K562 (cell line): ENCODE measurements around the gene USB1. TPM values are rescaled to one million over a fixed set of nuclear protein-coding genes. Genes with fewer than 3 reads are reported as not detected.
A peak's percentile ranks its signal among the peaks of the same experiment; 100 is the strongest.

ENCODE experiments used
- ATAC-seq: fragments of 200-7000 bp; cut with Tn5 transposase; 3 replicates; pipeline ENCODE4 v1.9.1; 2020; ENCODE audit warnings: moderate library complexity
- BruUV-seq: library from RNA; stranded (reverse); fragments of 400-500 nt; replicated peaks from 2 replicates; lab custom pipeline; 2021; lab: Mats Ljungman, UMichigan
- CTCF ChIA-PET: fragments of 300-600 bp; formaldehyde crosslinking; extraction: SDS; loops from one replicate; lab custom pipeline; 2021; ENCODE audit warnings: low intra/inter-chr PET ratio; lab: Yijun Ruan, JAX
- POLR2A ChIA-PET: fragments of 300-600, 350-650 bp; sonication (Branson Sonifier 250); formaldehyde crosslinking; extraction: SDS; loops from one replicate; lab custom pipeline; 2021; ENCODE audit warnings: antibody characterized with exemption, inconsistent platforms; lab: Yijun Ruan, JAX
- DNase-seq, 4 experiments: peaks; one replicate each; pipeline versions ENCODE4 v3.0.0 to v3.0.0-alpha.2; 2011 to 2018; ENCODE audit warnings: low spot score in 3 of 4, mixed read lengths in 3 of 4; ENCODE audit errors: extremely low read depth in 1 of 4
- FAIRE-seq: peaks from 2 replicates; lab custom pipeline; 2011; peaks lifted over from hg19 to GRCh38; lab: Jason Lieb, UNC
- H2AFZ ChIP-seq: 2 replicates; pipeline ENCODE4 v1.6.0; 2011; ENCODE audit warnings: low read depth, low read length, control low read depth, inconsistent platforms
- H3K27ac ChIP-seq: fragments of 200-600 bp; 3 replicates; pipeline ENCODE4 v1.8.0; 2011; ENCODE audit warnings: low read depth, mild to moderate bottlenecking, control low read depth, inconsistent platforms, low read length, moderate library complexity, mixed read lengths; ENCODE audit errors: extremely low read depth
- H3K27me3 ChIP-seq, 2 experiments: fragments of 300-600 bp in 1 of 2; 2 replicates in 1 of 2; 3 replicates in 1 of 2; pipeline versions ENCODE4 v1.6.0 to v1.8.0; 2011; ENCODE audit warnings: inconsistent platforms in 2 of 2, low read length in 2 of 2, mild to moderate bottlenecking in 1 of 2, mixed read lengths in 1 of 2, moderate library complexity in 1 of 2; ENCODE audit not compliant: control insufficient read depth in 2 of 2, insufficient read depth in 2 of 2
- H3K36me3 ChIP-seq: fragments of 300-600 bp; 3 replicates; pipeline ENCODE4 v1.8.0; 2011; ENCODE audit warnings: mild to moderate bottlenecking, low read length, inconsistent platforms; ENCODE audit not compliant: control insufficient read depth, insufficient read depth
- H3K4me1 ChIP-seq, 2 experiments: fragments of 200-600 bp in 1 of 2; replicated peaks in 1 of 2; 2 replicates in 1 of 2; 3 replicates in 1 of 2; pipeline versions ENCODE4 v1.5.1 to v1.8.0; 2011; ENCODE audit warnings: inconsistent platforms in 2 of 2, low read length in 2 of 2, mild to moderate bottlenecking in 1 of 2, mixed read lengths in 1 of 2, moderate library complexity in 1 of 2; ENCODE audit not compliant: control insufficient read depth in 2 of 2, insufficient read depth in 2 of 2
- H3K4me2 ChIP-seq: 2 replicates; pipeline ENCODE4 v1.6.1; 2011; ENCODE audit warnings: low read length, control low read depth, inconsistent platforms, mixed read lengths; ENCODE audit not compliant: insufficient read depth
- H3K4me3 ChIP-seq: fragments of 200-600 bp; sonication (generic), shearing (Covaris generic); 2 replicates; pipeline ENCODE4 v1.5.1; 2016; ENCODE audit warnings: control low read depth, inconsistent platforms
- H3K79me2 ChIP-seq: fragments of 200-600 bp; 3 replicates; pipeline ENCODE4 v1.8.0; 2011; ENCODE audit warnings: low read length, inconsistent platforms; ENCODE audit not compliant: control insufficient read depth, insufficient read depth
- H3K9ac ChIP-seq, 2 experiments: 2 replicates each; pipeline versions ENCODE4 v1.6.0 to v1.6.1; 2011; ENCODE audit warnings: low read depth in 2 of 2, low read length in 2 of 2, control low read depth in 1 of 2, inconsistent platforms in 1 of 2, mild to moderate bottlenecking in 1 of 2, mixed read lengths in 1 of 2; ENCODE audit not compliant: insufficient read depth in 1 of 2
- H3K9me1 ChIP-seq: one replicate; pipeline ENCODE4 v1.6.0; 2011; ENCODE audit warnings: inconsistent platforms, mild to moderate bottlenecking, low read length, moderate library complexity; ENCODE audit not compliant: control insufficient read depth, insufficient read depth
- H3K9me3 ChIP-seq: replicated peaks from 2 replicates; pipeline ENCODE4 v1.5.1; 2011; ENCODE audit warnings: low read depth, low read length, inconsistent platforms; ENCODE audit not compliant: control insufficient read depth, insufficient read depth
- H4K20me1 ChIP-seq: replicated peaks from 2 replicates; pipeline ENCODE4 v1.6.1; 2011; ENCODE audit warnings: low read length, inconsistent platforms, mixed read lengths; ENCODE audit not compliant: control insufficient read depth, insufficient read depth
- CBFA2T2 ChIP-seq: fragments of 450-650 bp; conservative IDR thresholded peaks from 2 replicates; pipeline ENCODE4 v1.6.1; 2017; ENCODE audit warnings: mild to moderate bottlenecking
- CBFA2T3 ChIP-seq: fragments of 450-650 bp; IDR thresholded peaks from 2 replicates; pipeline ENCODE4 v1.6.1; 2017
- CBX3 ChIP-seq, 2 experiments: IDR thresholded peaks; 1 replicate in 1 of 2; 2 replicates in 1 of 2; pipeline ENCODE4 v1.6.1; 2012; ENCODE audit warnings: inconsistent platforms in 2 of 2, low read length in 2 of 2, borderline replicate concordance in 1 of 2, control low read depth in 1 of 2
- CCAR2 ChIP-seq: fragments of 200-400 bp; formaldehyde crosslinking; IDR thresholded peaks from 2 replicates; pipeline ENCODE4 v1.6.1; 2017; ENCODE audit warnings: mild to moderate bottlenecking, low read depth, low read length
- EP400 ChIP-seq: fragments of 450-650 bp; IDR thresholded peaks from 2 replicates; pipeline ENCODE4 v1.6.1; 2017; ENCODE audit warnings: antibody characterized with exemption, mild to moderate bottlenecking, moderate library complexity
- GATAD2B ChIP-seq: fragments of 450-650 bp; IDR thresholded peaks from 2 replicates; pipeline ENCODE4 v1.6.1; 2017; ENCODE audit warnings: mild to moderate bottlenecking, borderline replicate concordance
- MEIS2 ChIP-seq: fragments of 450-650 bp; IDR thresholded peaks from 2 replicates; pipeline ENCODE4 v1.6.1; 2014; ENCODE audit warnings: mild to moderate bottlenecking; ENCODE audit not compliant: partially characterized antibody
- RCOR1 ChIP-seq, 2 experiments: IDR thresholded peaks; 2 replicates each; pipeline ENCODE4 v1.6.1; 2012; ENCODE audit warnings: low read depth in 2 of 2, low read length in 2 of 2, borderline replicate concordance in 1 of 2, improper control_type of control experiment in 1 of 2
- SMARCA4 ChIP-seq: fragments of 450-650 bp; IDR thresholded peaks from 2 replicates; pipeline ENCODE4 v1.6.1; 2016
- SMARCA5 ChIP-seq: fragments of 450-650 bp; IDR thresholded peaks from 2 replicates; pipeline ENCODE4 v1.6.1; 2016
- ZBTB7A ChIP-seq: IDR thresholded peaks from 2 replicates; pipeline ENCODE4 v1.6.1; 2011; ENCODE audit warnings: low read depth, mild to moderate bottlenecking, low read length, moderate library complexity, borderline replicate concordance; ENCODE audit not compliant: control insufficient read depth
- ZNF24 ChIP-seq: fragments of 450-650 bp; IDR thresholded peaks from 2 replicates; pipeline ENCODE4 v1.6.1; 2016
- WGBS: fragments of 100-300 bp; shearing (Covaris generic); methylation state at CpG from one replicate; pipeline ENCODE4 v1.1.6; 2016; ENCODE audit warnings: low coverage, mixed read lengths; ENCODE audit not compliant: insufficient coverage; ENCODE audit errors: missing lambda C conversion rate; 5-methylcytosine and 5-hydroxymethylcytosine counted together
- in situ Hi-C: fragments of 300-500 bp; cut with MboI; formaldehyde crosslinking; loops from 4 replicates; pipeline ENCODE4 v1.15.0; 2018; ENCODE audit warnings: inconsistent platforms, mixed read lengths
- intact Hi-C: fragments of 100-400 bp; cut with micrococcal nuclease; formaldehyde crosslinking; loops from 2 replicates; pipeline ENCODE4 v1.14.2; 2022
- polyA plus RNA-seq, 8 experiments: library from polyadenylated mRNA; depleted of rRNA in 4 of 8; stranded (reverse) in 5 of 8; unstranded in 3 of 8; fragments of >200 nt; fragmentation: Nextera tagmentation in 2 of 8; fragmentation: Illumina TruSeq in 1 of 8; extraction: Ambion mirVana in 2 of 8; extraction: Trizol in 1 of 8; gene quantifications; 2 replicates each; pipeline versions ENCODE4 v1.2.1 to v1.2.3, GENCODE V29; 2011 to 2014; ENCODE audit warnings: inconsistent platforms in 1 of 8, missing spikeins in 1 of 8
- total RNA-seq, 7 experiments: library from RNA; depleted of rRNA in 6 of 7; stranded (reverse); fragments of >200 nt in 6 of 7; fragmentation: Illumina TruSeq in 2 of 7; extraction: Trizol in 2 of 7; gene quantifications; 2 replicates each; pipeline versions ENCODE4 v1.2.1 to v1.2.3, GENCODE V29; 2011 to 2021; ENCODE audit warnings: low replicate concordance in 1 of 7
- TF ChIP-seq, protein P1 (sequence below): fragments of 450-650 bp; IDR thresholded peaks from 2 replicates; pipeline ENCODE4 v1.7.0; 2016; ENCODE audit warnings: borderline replicate concordance
- TF ChIP-seq, protein P2 (sequence below): fragments of 250-450 bp; sonication (Bioruptor Pico); IDR thresholded peaks from 2 replicates; pipeline ENCODE4 v1.4.0; 2020; ENCODE audit warnings: mild to moderate bottlenecking, moderate library complexity

The USB1 gene
- total and polyA plus RNA-seq, 9 of the 15 experiments (the other 6 are each of a cell fraction or from before 2014, with no cell fraction given) = 11.6 to 73.6 (median 19.4) TPM

DNA sequence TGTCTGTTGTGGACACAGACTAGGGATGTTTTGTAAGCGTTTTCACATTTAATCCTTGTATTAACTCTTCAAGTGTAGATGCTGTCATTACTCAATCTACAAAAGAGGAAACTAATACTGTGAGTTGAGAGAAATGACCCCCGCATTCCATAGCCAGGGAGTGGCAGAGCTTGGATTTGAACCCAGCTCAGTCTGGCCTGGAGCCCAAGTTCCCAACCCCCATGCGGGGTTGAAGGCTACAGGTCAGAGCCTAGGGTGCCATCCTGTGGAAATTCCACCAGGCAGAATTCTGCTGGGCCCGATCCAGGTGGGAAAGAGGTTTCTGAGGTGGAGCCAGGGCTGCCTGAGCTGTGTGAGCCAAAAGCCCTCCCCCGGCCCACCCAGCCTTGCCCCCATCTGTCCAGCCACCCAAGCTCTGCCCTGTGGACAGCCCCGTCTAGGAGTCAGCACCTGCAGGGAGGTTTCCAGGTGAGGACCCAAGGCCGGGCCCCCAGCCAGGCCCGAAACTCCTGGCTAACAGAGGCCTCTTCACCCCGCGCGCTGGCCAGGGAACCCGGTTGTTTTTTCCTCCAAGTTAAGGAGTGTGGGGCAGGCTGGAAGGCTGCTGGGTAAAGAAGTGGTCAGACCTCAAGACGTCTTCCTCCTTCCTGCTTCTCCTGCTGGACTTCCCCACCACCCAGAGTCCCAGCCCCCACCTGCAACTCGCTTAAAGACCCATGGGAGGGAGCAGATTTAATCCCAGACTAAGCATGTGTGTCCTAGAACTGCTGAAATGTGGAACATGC is 30.0 kb downstream of the USB1 start (continued):
- TF ChIP-seq, protein P1, sequence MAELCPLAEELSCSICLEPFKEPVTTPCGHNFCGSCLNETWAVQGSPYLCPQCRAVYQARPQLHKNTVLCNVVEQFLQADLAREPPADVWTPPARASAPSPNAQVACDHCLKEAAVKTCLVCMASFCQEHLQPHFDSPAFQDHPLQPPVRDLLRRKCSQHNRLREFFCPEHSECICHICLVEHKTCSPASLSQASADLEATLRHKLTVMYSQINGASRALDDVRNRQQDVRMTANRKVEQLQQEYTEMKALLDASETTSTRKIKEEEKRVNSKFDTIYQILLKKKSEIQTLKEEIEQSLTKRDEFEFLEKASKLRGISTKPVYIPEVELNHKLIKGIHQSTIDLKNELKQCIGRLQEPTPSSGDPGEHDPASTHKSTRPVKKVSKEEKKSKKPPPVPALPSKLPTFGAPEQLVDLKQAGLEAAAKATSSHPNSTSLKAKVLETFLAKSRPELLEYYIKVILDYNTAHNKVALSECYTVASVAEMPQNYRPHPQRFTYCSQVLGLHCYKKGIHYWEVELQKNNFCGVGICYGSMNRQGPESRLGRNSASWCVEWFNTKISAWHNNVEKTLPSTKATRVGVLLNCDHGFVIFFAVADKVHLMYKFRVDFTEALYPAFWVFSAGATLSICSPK = no peak
- TF ChIP-seq CBX3 (IDR thresholded peaks at IDR 0.05; ENCODE audit: borderline replicate concordance in 1 of 2, low read length in 2 of 2) = no peak
- TF ChIP-seq SMARCA5 = no peak
- no peak for TF ChIP-seq GATAD2B
- TF ChIP-seq ZNF24 = no peak

GRCh38 chr16:58032710-58033293 is 31.6 kb downstream of the USB1 start:
- peak; percentile 55 for FAIRE-seq
- BruUV-seq = no TSS peak
- TF ChIP-seq CBFA2T2 (peak; percentile 33), RCOR1 (IDR thresholded peaks at IDR 0.05; ENCODE audit: borderline replicate concordance in 1 of 2, low read depth in 2 of 2, low read length in 2 of 2) (peak in 1 of 2 experiments; percentile 26; a peak in 1 of 4 replicates), MEIS2 (peak; percentile 22), CBFA2T3 (peak; percentile 29; the same call in 1 of the 2 replicates), ZBTB7A (peak; percentile 51; the same call in 1 of the 2 replicates), SMARCA4 (0 out of 2 replicates have a peak, but pooled peaks have one; percentile 11), EP400 (no peak), CCAR2 (no peak)
- TF ChIP-seq, protein P2, sequence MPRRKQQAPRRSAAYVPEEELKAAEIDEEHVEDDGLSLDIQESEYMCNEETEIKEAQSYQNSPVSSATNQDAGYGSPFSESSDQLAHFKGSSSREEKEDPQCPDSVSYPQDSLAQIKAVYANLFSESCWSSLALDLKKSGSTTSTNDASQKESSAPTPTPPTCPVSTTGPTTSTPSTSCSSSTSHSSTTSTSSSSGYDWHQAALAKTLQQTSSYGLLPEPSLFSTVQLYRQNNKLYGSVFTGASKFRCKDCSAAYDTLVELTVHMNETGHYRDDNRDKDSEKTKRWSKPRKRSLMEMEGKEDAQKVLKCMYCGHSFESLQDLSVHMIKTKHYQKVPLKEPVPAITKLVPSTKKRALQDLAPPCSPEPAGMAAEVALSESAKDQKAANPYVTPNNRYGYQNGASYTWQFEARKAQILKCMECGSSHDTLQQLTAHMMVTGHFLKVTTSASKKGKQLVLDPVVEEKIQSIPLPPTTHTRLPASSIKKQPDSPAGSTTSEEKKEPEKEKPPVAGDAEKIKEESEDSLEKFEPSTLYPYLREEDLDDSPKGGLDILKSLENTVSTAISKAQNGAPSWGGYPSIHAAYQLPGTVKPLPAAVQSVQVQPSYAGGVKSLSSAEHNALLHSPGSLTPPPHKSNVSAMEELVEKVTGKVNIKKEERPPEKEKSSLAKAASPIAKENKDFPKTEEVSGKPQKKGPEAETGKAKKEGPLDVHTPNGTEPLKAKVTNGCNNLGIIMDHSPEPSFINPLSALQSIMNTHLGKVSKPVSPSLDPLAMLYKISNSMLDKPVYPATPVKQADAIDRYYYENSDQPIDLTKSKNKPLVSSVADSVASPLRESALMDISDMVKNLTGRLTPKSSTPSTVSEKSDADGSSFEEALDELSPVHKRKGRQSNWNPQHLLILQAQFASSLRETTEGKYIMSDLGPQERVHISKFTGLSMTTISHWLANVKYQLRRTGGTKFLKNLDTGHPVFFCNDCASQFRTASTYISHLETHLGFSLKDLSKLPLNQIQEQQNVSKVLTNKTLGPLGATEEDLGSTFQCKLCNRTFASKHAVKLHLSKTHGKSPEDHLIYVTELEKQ = no peak
- peaks cover 33 to 61% of the 10 kb centered on the region in 2 experiments for H3K4me1 ChIP-seq
- peak overlapping the region in 1 of 2 experiments; percentile 85; a peak in 2 of 4 replicates for H3K9ac ChIP-seq
- CTCF ChIA-PET = interaction anchor here (1.3 kb wide), 1 partner anchor 133 kb away, joined by 4 read pairs; no protein-coding TSS in a partner anchor
- H3K79me2 ChIP-seq = peaks cover 3% of the 10 kb centered on the region; the same call in 1 of the 3 replicates
- no peak overlapping the region for H3K4me2 ChIP-seq
- DNase-seq = peak; percentile 55 to 78 (median 70)
- H4K20me1 ChIP-seq = peaks cover 17% of the 10 kb centered on the region
- H3K9me3 ChIP-seq = no peaks in the 10 kb centered on the region
- no peak overlapping the region for H2AFZ ChIP-seq
- peaks cover 5% of the 10 kb centered on the region; the same call in 1 of the 3 replicates for H3K36me3 ChIP-seq
- peak; percentile 58 for ATAC-seq
- POLR2A ChIA-PET = interaction anchor here (0.9 to 1.1 kb wide), 2 partner anchors 25 to 86 kb away, joined by 4 to 5 read pairs; no protein-coding TSS in a partner anchor
- in situ Hi-C loops = loop anchor here (5.0 kb wide), 1 partner anchor 84 kb away; no protein-coding TSS in a partner anchor
- H3K9me1 ChIP-seq = peaks cover 12% of the 10 kb centered on the region
- H3K27me3 ChIP-seq = no peaks in the 10 kb centered on the region
- H3K4me3 ChIP-seq = no peak overlapping the region
- intact Hi-C loops = no loop called here
- WGBS = 11% methylated on average over 13 of the region's 15 CpGs
- H3K27ac ChIP-seq = no peak overlapping the region
